Astrocyte (in vitro differentiated cells and primary cell): ENCODE results near the gene ITGBL1. TPM values are rescaled to one million over a fixed set of nuclear protein-coding genes. Genes with fewer than 3 reads are reported as not detected.

ENCODE experiments used
- DNase-seq: peaks from one replicate; pipeline ENCODE4 v3.0.0-alpha.2; 2010; ENCODE audit warnings: low read depth
- FAIRE-seq: peaks from 2 replicates; lab custom pipeline; 2011; peaks lifted over from hg19 to GRCh38; lab: Jason Lieb, UNC
- H2AFZ ChIP-seq: 2 replicates; pipeline ENCODE4 v1.6.0; 2012; ENCODE audit warnings: low read depth, low read length, inconsistent platforms
- H3K27ac ChIP-seq: 2 replicates; pipeline ENCODE4 v1.5.1; 2011; ENCODE audit warnings: low read depth, low read length, inconsistent platforms
- H3K27me3 ChIP-seq: 2 replicates; pipeline ENCODE4 v1.6.0; 2011; ENCODE audit warnings: low read length, inconsistent platforms; ENCODE audit not compliant: insufficient read depth
- H3K36me3 ChIP-seq: 2 replicates; pipeline ENCODE4 v1.5.1; 2011; ENCODE audit warnings: low read length, inconsistent platforms; ENCODE audit not compliant: insufficient read depth
- H3K4me1 ChIP-seq: 2 replicates; pipeline ENCODE4 v1.5.1; 2011; ENCODE audit warnings: low read length, inconsistent platforms; ENCODE audit not compliant: insufficient read depth
- H3K4me2 ChIP-seq: 2 replicates; pipeline ENCODE4 v1.6.0; 2012; ENCODE audit warnings: low read length, inconsistent platforms
- H3K4me3 ChIP-seq: 2 replicates; pipeline ENCODE4 v1.5.1; 2011; ENCODE audit warnings: low read depth, mild to moderate bottlenecking, low read length, inconsistent platforms; ENCODE audit not compliant: insufficient read depth
- H3K79me2 ChIP-seq: 2 replicates; pipeline ENCODE4 v1.6.0; 2012; ENCODE audit warnings: mild to moderate bottlenecking, low read length, inconsistent platforms; ENCODE audit not compliant: insufficient read depth
- H3K9ac ChIP-seq: 2 replicates; pipeline ENCODE4 v1.6.0; 2012; ENCODE audit warnings: mild to moderate bottlenecking, low read length, inconsistent platforms
- H3K9me3 ChIP-seq: 2 replicates; pipeline ENCODE4 v1.5.1; 2012; ENCODE audit warnings: low read depth, mild to moderate bottlenecking, low read length, inconsistent platforms; ENCODE audit not compliant: insufficient read depth
- H4K20me1 ChIP-seq: 2 replicates; pipeline ENCODE4 v1.6.0; 2012; ENCODE audit warnings: low read length, inconsistent platforms; ENCODE audit not compliant: insufficient read depth
- H3K27ac Mint-ChIP-seq: one replicate; pipeline ENCODE4 v1.8.0; 2021; ENCODE audit warnings: mild to moderate bottlenecking, mixed read lengths; ENCODE audit not compliant: unreplicated experiment
- H3K27me3 Mint-ChIP-seq: one replicate; pipeline ENCODE4 v1.8.0; 2021; ENCODE audit warnings: low read depth, mixed read lengths; ENCODE audit not compliant: unreplicated experiment
- H3K36me3 Mint-ChIP-seq: one replicate; pipeline ENCODE4 v1.8.0; 2021; ENCODE audit warnings: low read depth, mixed read lengths; ENCODE audit not compliant: unreplicated experiment
- H3K4me1 Mint-ChIP-seq: one replicate; pipeline ENCODE4 v1.8.0; 2021; ENCODE audit warnings: low read depth, mixed read lengths; ENCODE audit not compliant: unreplicated experiment
- H3K4me3 Mint-ChIP-seq: one replicate; pipeline ENCODE4 v1.8.0; 2021; ENCODE audit warnings: mild to moderate bottlenecking, moderate library complexity, mixed read lengths; ENCODE audit not compliant: unreplicated experiment
- H3K9me3 Mint-ChIP-seq: one replicate; pipeline ENCODE4 v1.8.0; 2021; ENCODE audit warnings: mild to moderate bottlenecking, mixed read lengths; ENCODE audit not compliant: unreplicated experiment
- EZH2 ChIP-seq: IDR thresholded peaks from 2 replicates; pipeline ENCODE4 v1.6.1; 2012; ENCODE audit warnings: mild to moderate bottlenecking, low read length, inconsistent platforms; ENCODE audit not compliant: insufficient read depth
- total RNA-seq: library from RNA; stranded (reverse); gene quantifications from 2 replicates; pipeline ENCODE4 v1.2.1, GENCODE V29; 2021
- TF ChIP-seq, protein P1 (sequence below): IDR thresholded peaks from 2 replicates; pipeline ENCODE4 v1.5.1; 2011; ENCODE audit warnings: low read depth, mild to moderate bottlenecking, inconsistent platforms, low read length, moderate library complexity; ENCODE audit not compliant: insufficient read depth

The ITGBL1 gene
- total RNA-seq, 1 donor from 2014 or later, result 0.14 TPM

DNA sequence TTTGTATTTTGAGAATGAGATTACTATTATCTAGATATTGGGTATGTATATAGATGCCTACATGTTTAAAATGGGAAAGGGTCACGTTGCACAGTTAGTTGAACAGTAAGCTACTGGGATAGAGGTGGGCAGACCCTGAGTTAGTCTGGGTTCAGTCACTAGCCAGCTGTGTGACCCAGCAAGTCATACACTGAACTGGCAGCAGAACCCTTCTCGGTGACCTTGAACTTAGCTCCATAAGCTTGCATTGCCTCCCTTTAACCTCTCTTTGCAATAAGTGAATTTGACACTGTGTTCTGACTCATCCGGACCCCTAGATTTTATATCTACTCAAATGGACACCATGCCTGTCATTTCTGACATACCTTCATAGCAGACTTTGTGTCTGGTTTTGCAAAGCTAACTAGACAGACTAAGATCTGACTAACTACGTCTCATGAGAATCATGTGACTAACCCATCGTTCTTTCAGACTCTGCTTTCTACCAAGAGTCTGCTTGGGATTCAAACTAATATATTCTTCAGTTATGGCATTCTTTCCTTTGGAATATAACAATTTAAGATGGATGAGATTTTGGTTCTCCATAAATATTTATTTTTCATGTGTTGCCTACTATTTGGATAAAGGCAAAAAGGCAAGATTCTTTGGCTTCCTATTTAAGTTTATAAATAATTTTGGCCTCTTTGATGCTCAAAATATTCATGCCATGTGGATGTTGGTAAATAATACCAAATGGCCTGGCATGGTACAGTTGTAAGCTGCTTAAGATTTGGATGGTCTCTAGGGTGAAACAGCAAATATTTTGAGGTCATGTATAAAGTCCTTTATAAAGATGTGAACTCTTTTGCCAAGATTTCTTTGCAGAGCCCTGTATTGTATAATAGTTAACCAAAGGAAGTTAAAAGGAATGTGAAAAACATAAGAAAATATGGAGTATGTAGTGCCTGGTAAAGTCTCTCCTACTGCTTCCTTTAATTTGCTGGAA lies 159.3 kb downstream of the ITGBL1 start:
- Mint-ChIP-seq H3K9me3 (peaks cover 3% of the 10 kb centered on the region), H3K36me3 (no peaks in the 10 kb centered on the region), H3K27ac (peak overlapping the region; percentile 68), H3K4me3 (no peak overlapping the region), H3K27me3 (no peaks in the 10 kb centered on the region), H3K4me1 (peaks cover 15% of the 10 kb centered on the region)
- Histone ChIP-seq H3K27me3 (no peaks in the 10 kb centered on the region), H3K4me3 (no peak overlapping the region), H3K9me3 (no peaks in the 10 kb centered on the region), H2AFZ (no peak overlapping the region), H3K79me2 (no peaks in the 10 kb centered on the region), H3K4me2 (no peak overlapping the region), H3K4me1 (no peaks in the 10 kb centered on the region), H4K20me1 (no peaks in the 10 kb centered on the region), H3K9ac (no peak overlapping the region), H3K36me3 (no peaks in the 10 kb centered on the region), H3K27ac (no peak overlapping the region)
- TF ChIP-seq EZH2, result no peak
- TF ChIP-seq, protein P1, sequence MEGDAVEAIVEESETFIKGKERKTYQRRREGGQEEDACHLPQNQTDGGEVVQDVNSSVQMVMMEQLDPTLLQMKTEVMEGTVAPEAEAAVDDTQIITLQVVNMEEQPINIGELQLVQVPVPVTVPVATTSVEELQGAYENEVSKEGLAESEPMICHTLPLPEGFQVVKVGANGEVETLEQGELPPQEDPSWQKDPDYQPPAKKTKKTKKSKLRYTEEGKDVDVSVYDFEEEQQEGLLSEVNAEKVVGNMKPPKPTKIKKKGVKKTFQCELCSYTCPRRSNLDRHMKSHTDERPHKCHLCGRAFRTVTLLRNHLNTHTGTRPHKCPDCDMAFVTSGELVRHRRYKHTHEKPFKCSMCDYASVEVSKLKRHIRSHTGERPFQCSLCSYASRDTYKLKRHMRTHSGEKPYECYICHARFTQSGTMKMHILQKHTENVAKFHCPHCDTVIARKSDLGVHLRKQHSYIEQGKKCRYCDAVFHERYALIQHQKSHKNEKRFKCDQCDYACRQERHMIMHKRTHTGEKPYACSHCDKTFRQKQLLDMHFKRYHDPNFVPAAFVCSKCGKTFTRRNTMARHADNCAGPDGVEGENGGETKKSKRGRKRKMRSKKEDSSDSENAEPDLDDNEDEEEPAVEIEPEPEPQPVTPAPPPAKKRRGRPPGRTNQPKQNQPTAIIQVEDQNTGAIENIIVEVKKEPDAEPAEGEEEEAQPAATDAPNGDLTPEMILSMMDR, result no peak
- DNase-seq (no peak), FAIRE-seq (peak; percentile 55)

DNA sequence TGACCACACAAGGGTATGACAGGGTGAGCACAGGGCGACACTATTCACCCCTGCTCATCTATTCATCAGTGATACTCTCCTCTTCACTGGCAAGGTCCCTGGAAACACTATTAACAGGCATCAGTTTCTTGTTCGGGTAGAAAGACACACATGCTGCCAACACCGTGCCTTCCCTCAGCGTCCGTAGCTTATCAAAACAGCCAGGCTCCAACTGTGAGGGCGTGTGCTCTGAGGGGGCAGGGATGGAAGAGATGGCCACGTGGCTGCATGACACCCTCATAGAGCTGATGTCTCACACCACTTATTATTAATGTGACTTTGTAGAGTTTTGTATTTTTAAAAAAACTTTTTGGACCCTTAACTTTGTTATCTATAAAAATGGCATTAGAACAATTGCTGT lies 160.3 kb downstream of the ITGBL1 start:
- H2AFZ ChIP-seq, result no peak overlapping the region
- no peaks in the 10 kb centered on the region for H3K9me3 ChIP-seq
- peaks cover 3% of the 10 kb centered on the region for H3K9me3 Mint-ChIP-seq
- no peak overlapping the region for H3K4me3 ChIP-seq
- no peaks in the 10 kb centered on the region for H3K36me3 Mint-ChIP-seq
- no peaks in the 10 kb centered on the region for H3K27me3 Mint-ChIP-seq
- H4K20me1 ChIP-seq, result no peaks in the 10 kb centered on the region
- no peak overlapping the region for H3K9ac ChIP-seq
- DNase-seq (no peak), FAIRE-seq (no peak)
- H3K4me1 Mint-ChIP-seq, result peaks cover 15% of the 10 kb centered on the region
- no peaks in the 10 kb centered on the region for H3K79me2 ChIP-seq
- no peaks in the 10 kb centered on the region for H3K4me1 ChIP-seq
- H3K4me3 Mint-ChIP-seq, result no peak overlapping the region
- H3K27ac ChIP-seq, result no peak overlapping the region
- peak overlapping the region; percentile 68 for H3K27ac Mint-ChIP-seq
- H3K36me3 ChIP-seq, result no peaks in the 10 kb centered on the region
- TF ChIP-seq, protein P1, result no peak
- no peak for TF ChIP-seq EZH2
- no peaks in the 10 kb centered on the region for H3K27me3 ChIP-seq
- no peak overlapping the region for H3K4me2 ChIP-seq

DNA sequence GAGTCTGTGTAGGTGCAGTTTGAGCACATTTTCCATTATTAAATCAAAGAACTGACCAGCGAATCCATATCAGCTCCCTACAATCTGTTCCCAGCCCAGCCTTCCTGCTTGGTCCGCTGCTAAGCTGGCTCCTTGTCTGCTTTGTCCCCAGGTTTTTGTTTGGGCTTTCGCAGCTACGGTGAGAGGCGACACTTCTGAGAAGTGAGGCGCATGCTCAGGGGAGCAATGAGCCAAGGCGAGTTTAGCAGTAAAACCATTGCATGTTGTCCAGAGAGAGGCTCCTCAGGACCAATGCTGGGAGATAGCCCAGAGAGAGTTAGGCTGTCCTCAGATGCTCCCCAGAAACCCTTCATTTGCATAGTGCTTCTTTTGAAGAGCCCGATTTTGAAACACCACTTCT lies 162.0 kb downstream of the ITGBL1 start:
- Mint-ChIP-seq H3K4me3 (no peak overlapping the region), H3K36me3 (no peaks in the 10 kb centered on the region), H3K27ac (no peak overlapping the region), H3K27me3 (no peaks in the 10 kb centered on the region), H3K9me3 (peaks cover 3% of the 10 kb centered on the region), H3K4me1 (peaks cover 15% of the 10 kb centered on the region)
- DNase-seq, result no peak
- Histone ChIP-seq H3K4me2 (no peak overlapping the region), H3K4me1 (no peaks in the 10 kb centered on the region), H3K4me3 (no peak overlapping the region), H3K79me2 (no peaks in the 10 kb centered on the region), H3K36me3 (no peaks in the 10 kb centered on the region), H3K9ac (no peak overlapping the region), H2AFZ (no peak overlapping the region), H3K27me3 (no peaks in the 10 kb centered on the region), H3K9me3 (no peaks in the 10 kb centered on the region), H3K27ac (no peak overlapping the region), H4K20me1 (no peaks in the 10 kb centered on the region)
- FAIRE-seq, result no peak
- no peak for TF ChIP-seq EZH2
- TF ChIP-seq, protein P1, result no peak
